GM18858 (cell line): ENCODE results near the gene TMEM164.
"Not testable (repeated sequence)": the region's sequence is repeated elsewhere in the genome, so short reads cannot be mapped to it uniquely, and the experiment has no call there.

Experiments used
- ATAC-seq: cut with Tn5 transposase; IDR thresholded peaks from one replicate; pipeline ENCODE4 v1.9.1; 2021; ENCODE audit not compliant: unreplicated experiment

TMEM164 gene

GRCh38 chrX:110123331-110123782, 120.4 kb downstream of the TMEM164 start:
- ATAC-seq = no peak

GRCh38 chrX:110125446-110126162, 122.7 kb downstream of the TMEM164 start:
- no peak for ATAC-seq

- ATAC-seq = no peak
Measured at GRCh38 chrX:110131031-110131430, 128.1 kb downstream of the TMEM164 start.

DNA sequence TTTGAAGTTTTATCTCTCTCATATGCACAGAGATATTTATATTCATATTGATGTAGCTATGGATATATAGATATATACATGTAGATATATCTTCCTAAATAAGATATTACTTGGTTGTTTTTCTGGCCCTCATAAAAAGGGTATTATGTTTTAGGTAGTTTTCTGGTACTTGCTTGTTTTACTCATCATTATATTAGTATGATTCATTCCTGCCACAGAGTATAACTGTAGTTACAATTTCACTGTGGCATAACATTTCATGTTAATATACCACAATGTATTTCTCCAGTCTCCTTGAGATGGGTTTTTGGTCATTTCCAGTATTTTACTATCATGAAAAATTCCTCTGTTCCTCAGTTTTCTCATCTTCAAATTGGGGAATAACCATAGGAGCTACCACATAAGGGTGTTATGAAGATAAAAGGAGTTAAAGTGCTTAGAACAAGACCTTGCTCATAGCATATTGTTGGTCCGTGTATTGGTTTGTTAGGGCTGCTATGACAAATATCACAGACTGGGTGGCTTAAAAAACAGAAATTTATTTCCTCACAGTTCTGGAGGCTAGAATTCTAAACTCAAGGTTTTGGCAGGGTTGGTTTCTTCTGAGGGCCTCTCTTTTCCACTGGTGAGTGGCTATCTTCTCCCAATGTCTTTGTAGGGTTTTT, 129.7 kb downstream of the TMEM164 start:
- peak; percentile 36 for ATAC-seq

DNA sequence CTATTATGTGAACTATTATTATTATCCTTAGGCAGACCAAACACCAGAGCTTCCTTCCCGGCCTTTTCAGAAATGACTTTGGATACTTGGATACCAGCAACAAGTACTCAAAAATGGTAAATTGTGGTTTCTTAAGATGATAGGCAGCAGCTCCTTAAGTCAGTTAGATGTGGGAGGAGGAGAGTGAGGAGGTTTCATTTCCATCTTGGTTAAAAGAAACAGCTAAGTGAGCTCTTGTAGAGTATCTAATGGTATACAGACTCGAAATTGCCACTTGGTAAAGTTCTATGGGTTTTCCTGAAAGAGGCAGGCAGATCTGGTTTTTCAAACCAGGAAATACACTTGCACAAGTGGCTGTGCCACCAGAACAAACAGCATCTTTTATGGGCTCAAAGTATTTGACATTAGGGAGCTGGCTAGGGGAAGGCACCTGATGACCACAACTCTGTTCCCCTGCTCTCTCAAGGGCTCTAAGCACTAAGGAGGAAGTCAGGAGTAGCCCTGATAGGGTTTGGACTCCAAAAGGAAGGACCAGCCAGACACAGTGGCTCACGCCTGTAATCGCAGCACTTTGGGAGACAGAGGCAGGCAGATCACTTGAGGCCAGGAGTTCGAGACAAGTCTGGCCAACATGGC, 130.9 kb downstream of the TMEM164 start:
- ATAC-seq = peak; percentile 58

- ATAC-seq = no peak
Measured at GRCh38 chrX:110135618-110136017, 132.7 kb downstream of the TMEM164 start.

GRCh38 chrX:110136136-110136535, 133.2 kb downstream of the TMEM164 start:
- no peak for ATAC-seq

- ATAC-seq = no peak
Measured at GRCh38 chrX:110138557-110138956, 135.6 kb downstream of the TMEM164 start.

GRCh38 chrX:110139172-110139571, 136.3 kb downstream of the TMEM164 start:
- ATAC-seq = no peak

- no peak for ATAC-seq
Measured at GRCh38 chrX:110142096-110142495, 139.2 kb downstream of the TMEM164 start.

- ATAC-seq = no peak
Measured at GRCh38 chrX:110143454-110144210, 140.7 kb downstream of the TMEM164 start.

DNA sequence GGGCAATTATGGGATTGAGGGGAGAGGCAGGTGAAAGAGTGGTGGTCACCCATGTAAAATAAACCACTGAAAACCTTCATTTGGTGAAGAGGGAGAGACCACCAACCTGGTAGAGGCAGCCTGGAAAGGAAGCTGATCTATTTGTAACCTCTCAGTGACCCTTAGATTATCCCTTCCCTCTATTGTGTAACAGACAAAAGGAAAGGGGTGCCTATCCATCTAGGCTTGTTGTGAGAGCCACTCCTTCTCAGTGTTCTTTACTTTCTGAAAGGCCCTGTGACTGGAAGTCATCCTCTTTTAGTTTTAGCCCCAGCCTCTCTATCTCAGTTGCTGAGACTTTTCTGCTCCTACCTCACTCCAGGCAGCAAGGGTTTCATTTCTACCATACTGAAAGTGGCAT, 142.4 kb downstream of the TMEM164 start:
- no peak for ATAC-seq

GRCh38 chrX:110145854-110146253, 142.9 kb downstream of the TMEM164 start:
- peak; percentile 52 for ATAC-seq

GRCh38 chrX:110146521-110146920, 143.6 kb downstream of the TMEM164 start:
- ATAC-seq = peak; percentile 52

- no peak for ATAC-seq
Measured at GRCh38 chrX:110153244-110153643, 150.3 kb downstream of the TMEM164 start.

- ATAC-seq = no peak
Measured at GRCh38 chrX:110153896-110154295, 151.0 kb downstream of the TMEM164 start.

GRCh38 chrX:110154328-110154727, 151.4 kb downstream of the TMEM164 start:
- ATAC-seq = not testable (repeated sequence)

GRCh38 chrX:110155759-110156158, 152.8 kb downstream of the TMEM164 start:
- ATAC-seq = no peak

DNA sequence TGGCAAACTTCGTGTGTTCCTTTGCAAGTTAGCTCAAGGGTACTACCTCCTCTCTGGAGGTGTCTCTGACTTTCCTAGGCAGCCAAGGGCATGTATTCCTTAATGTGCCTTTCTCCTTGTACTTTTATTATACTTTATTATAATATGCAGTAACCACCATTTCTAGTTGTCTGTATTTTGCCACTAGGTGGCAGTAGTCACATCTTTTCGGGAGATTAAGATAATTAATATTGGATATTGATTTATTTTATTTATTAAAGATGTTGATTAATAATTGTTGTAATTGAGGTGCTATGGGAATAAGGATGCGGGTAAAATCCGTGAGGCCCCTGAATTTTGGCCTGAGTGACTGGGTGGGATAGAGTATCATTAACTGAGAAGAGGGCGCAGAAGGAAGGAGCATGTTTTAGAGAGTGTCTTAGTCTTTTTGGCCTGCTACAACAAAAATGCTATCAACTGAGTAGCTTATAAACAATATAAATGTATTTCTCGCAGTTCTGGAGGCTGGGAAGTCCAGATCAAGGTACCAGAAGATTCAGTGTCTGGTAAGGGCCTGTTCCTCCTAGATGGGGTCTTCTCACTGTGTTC, 153.3 kb downstream of the TMEM164 start:
- ATAC-seq = no peak

DNA sequence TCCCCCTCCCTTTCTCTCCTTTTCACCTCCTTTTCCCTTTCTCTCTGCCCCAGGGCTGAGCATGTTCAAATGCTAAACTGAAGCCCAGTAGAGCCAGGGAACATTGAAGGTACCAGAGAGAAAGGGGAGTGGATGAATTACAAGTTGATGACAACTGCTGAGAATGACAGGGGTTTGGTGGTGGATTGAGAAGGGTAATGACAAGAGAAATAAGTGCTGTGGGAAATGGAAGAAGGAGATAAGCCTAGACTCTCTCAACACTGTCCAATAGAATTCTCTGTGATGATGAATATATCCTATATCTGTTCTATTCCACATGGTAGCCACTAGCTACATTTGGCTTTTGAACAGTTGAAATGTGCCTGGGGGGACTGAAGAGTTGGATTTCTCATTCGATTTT, 154.5 kb downstream of the TMEM164 start:
- no peak for ATAC-seq

DNA sequence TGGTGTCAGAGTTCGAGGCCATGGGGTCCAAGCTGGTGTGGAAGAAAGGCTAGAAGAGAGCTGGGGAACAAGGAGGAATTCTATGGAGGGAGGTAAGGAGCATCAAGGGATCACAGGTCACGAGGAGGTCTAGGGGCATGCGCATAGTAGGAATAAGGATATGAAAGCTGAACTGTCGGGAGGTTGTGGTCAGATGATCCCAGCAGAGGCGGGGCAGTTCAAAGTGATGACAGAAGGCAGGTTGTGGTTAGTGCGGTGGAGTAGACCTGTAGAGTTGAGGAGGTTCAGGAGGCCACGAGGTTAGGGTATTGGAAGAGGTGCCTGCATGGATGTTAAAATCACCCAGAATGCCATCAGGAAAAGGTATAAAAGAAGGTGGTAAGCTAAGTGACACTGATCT, 156.3 kb downstream of the TMEM164 start:
- no peak for ATAC-seq
